ENCODE results near the gene UBXN2A.

GRCh38 chr2:24020244-24020643, 80.0 kb downstream of the UBXN2A start:
- TF ChIP-seq, protein P1, sequence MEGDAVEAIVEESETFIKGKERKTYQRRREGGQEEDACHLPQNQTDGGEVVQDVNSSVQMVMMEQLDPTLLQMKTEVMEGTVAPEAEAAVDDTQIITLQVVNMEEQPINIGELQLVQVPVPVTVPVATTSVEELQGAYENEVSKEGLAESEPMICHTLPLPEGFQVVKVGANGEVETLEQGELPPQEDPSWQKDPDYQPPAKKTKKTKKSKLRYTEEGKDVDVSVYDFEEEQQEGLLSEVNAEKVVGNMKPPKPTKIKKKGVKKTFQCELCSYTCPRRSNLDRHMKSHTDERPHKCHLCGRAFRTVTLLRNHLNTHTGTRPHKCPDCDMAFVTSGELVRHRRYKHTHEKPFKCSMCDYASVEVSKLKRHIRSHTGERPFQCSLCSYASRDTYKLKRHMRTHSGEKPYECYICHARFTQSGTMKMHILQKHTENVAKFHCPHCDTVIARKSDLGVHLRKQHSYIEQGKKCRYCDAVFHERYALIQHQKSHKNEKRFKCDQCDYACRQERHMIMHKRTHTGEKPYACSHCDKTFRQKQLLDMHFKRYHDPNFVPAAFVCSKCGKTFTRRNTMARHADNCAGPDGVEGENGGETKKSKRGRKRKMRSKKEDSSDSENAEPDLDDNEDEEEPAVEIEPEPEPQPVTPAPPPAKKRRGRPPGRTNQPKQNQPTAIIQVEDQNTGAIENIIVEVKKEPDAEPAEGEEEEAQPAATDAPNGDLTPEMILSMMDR (conservative IDR thresholded peaks at IDR 0.05; ENCODE audit: low read length): no peak
- TF ChIP-seq EZH2phosphoT487 (IDR thresholded peaks at IDR 0.05; ENCODE audit: borderline replicate concordance): no peak
